ENCODE data around the gene COPZ2. TPM values are rescaled to one million over a fixed set of nuclear protein-coding genes. Genes with fewer than 3 reads are reported as not detected.

COPZ2 gene
- total and polyA plus RNA-seq, 2 donors (not counting 1 experiment from before 2014, with no cell fraction given): 1.0 to 2.3 TPM

DNA sequence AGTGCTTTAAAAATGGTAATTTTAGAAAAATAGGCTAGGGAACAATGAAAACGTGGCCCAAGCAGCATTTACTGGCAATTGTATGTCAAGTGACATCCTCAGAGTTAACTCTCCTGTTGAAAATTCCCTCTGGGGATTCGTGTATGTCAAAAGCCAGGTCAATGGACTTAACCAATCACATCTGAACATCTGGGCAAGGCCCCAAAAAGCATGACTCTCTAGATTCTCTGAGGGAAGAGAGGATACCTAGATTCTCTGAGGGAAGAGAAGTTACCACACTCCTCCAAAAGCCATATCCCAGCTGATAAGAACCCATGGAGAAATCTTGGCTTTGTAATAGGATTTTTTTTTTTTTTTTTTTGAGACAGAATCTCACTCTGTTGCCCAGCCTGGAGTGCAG lies 34.1 kb upstream of the COPZ2 start:
- no CpG with 5 or more reads among the region's 2 CpGs for WGBS (ENCODE audit: insufficient coverage)
- intact Hi-C loops (cut with micrococcal nuclease): no loop called here

DNA sequence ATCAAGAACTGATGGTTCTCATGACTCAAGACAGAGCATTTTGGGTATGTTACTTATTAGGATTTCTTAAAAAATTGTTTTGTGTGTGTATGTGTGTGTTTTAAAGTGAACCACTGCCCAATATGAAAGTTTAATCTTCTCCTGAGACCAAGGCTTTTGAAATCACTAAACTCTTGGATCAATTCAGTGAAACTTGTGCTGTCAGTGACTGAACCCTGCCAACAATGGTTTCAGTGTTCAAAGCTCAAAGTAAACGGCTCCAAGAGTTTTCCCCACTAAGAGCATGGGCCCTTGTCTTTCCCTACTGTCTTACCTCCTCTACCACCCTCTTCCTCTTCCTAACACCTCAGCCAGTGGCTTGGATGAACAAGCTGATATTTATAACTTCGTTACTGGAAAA lies 32.6 kb upstream of the COPZ2 start:
- no peaks in the 10 kb centered on the region for H3K9me3 Mint-ChIP-seq (ENCODE audit: insufficient read depth)
- H3K36me3 ChIP-seq (replicated peaks in 1 of 2; ENCODE audit: control extremely low read depth in 1 of 2, control insufficient read depth in 1 of 2, extremely low read depth in 1 of 2, insufficient read depth in 2 of 2, low read length in 1 of 2): peaks cover 19 to 35% of the 10 kb centered on the region in 2 experiments

More for the DNA sequence above, 34.1 kb upstream of the COPZ2 start:
- Histone ChIP-seq H3K79me2 (ENCODE audit: control insufficient read depth, insufficient read depth, low read length) (no peaks in the 10 kb centered on the region), H3K4me3 (ENCODE audit: control extremely low read depth in 1 of 5, extremely low read depth in 1 of 5, insufficient read depth in 1 of 5, low read depth in 2 of 5, low read length in 4 of 5) (no peak overlapping the region), H3K9me3 (ENCODE audit: control extremely low read depth in 1 of 3, control insufficient read depth in 2 of 3, insufficient read depth in 1 of 3, low read length in 2 of 3) (no peaks in the 10 kb centered on the region), H3K27me3 (replicated peaks in 1 of 4; ENCODE audit: control extremely low read depth in 1 of 4, control insufficient read depth in 3 of 4, insufficient read depth in 4 of 4, low read length in 3 of 4) (no peaks in the 10 kb centered on the region), H3K4me2 (replicated peaks; ENCODE audit: low read depth, low read length, poor library complexity, severe bottlenecking) (no peak overlapping the region), H3K36me3 (replicated peaks in 1 of 2; ENCODE audit: control extremely low read depth in 1 of 2, control insufficient read depth in 1 of 2, extremely low read depth in 1 of 2, insufficient read depth in 2 of 2, low read length in 1 of 2) (peaks cover 15 to 36% of the 10 kb centered on the region in 2 experiments), H2AFZ (ENCODE audit: insufficient read depth, low read depth, low read length, poor library complexity, severe bottlenecking) (no peak overlapping the region), H3K4me1 (ENCODE audit: control insufficient read depth in 2 of 2, insufficient read depth in 2 of 2, low read length in 2 of 2) (no peaks in the 10 kb centered on the region), H3K27ac (ENCODE audit: low read length in 2 of 2) (no peak overlapping the region), H3K9ac (ENCODE audit: low read length) (no peak overlapping the region), H4K20me1 (ENCODE audit: control insufficient read depth, insufficient read depth, low read length, poor library complexity, severe bottlenecking) (peaks cover 5% of the 10 kb centered on the region)
- Mint-ChIP-seq H3K4me1 (no peaks in the 10 kb centered on the region), H3K27ac (no peak overlapping the region), H3K4me3 (no peak overlapping the region), H3K27me3 (no peaks in the 10 kb centered on the region), H3K9me3 (ENCODE audit: insufficient read depth) (no peaks in the 10 kb centered on the region)
- no peak for TF ChIP-seq EZH2 (IDR thresholded peaks at IDR 0.05; ENCODE audit: borderline replicate concordance, insufficient read depth, low read depth, low read length, poor library complexity, severe bottlenecking)
- TF ChIP-seq, protein P1, sequence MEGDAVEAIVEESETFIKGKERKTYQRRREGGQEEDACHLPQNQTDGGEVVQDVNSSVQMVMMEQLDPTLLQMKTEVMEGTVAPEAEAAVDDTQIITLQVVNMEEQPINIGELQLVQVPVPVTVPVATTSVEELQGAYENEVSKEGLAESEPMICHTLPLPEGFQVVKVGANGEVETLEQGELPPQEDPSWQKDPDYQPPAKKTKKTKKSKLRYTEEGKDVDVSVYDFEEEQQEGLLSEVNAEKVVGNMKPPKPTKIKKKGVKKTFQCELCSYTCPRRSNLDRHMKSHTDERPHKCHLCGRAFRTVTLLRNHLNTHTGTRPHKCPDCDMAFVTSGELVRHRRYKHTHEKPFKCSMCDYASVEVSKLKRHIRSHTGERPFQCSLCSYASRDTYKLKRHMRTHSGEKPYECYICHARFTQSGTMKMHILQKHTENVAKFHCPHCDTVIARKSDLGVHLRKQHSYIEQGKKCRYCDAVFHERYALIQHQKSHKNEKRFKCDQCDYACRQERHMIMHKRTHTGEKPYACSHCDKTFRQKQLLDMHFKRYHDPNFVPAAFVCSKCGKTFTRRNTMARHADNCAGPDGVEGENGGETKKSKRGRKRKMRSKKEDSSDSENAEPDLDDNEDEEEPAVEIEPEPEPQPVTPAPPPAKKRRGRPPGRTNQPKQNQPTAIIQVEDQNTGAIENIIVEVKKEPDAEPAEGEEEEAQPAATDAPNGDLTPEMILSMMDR (IDR thresholded peaks at IDR 0.05): no peak
- POLR2A ChIA-PET: interaction anchor here (0.7 kb wide), 1 partner anchor 1901 kb away, joined by 7 read pairs; no protein-coding TSS in a partner anchor
- DNase-seq: no peak
- CTCF ChIA-PET: interaction anchor here (0.6 to 12.6 kb wide), 7 partner anchors 36 to 895 kb away, joined by 3 to 228 read pairs (median 4); no protein-coding TSS in a partner anchor
- ATAC-seq (ENCODE audit: low read depth): no peak

More for the DNA sequence above, 32.6 kb upstream of the COPZ2 start:
- Histone ChIP-seq H3K27ac (ENCODE audit: low read length in 2 of 2) (no peak overlapping the region), H4K20me1 (ENCODE audit: control insufficient read depth, insufficient read depth, low read length, poor library complexity, severe bottlenecking) (peaks cover 5% of the 10 kb centered on the region), H3K4me1 (ENCODE audit: control insufficient read depth in 2 of 2, insufficient read depth in 2 of 2, low read length in 2 of 2) (no peaks in the 10 kb centered on the region), H3K79me2 (ENCODE audit: control insufficient read depth, insufficient read depth, low read length) (no peaks in the 10 kb centered on the region), H3K4me2 (replicated peaks; ENCODE audit: low read depth, low read length, poor library complexity, severe bottlenecking) (no peak overlapping the region), H3K27me3 (replicated peaks in 1 of 4; ENCODE audit: control extremely low read depth in 1 of 4, control insufficient read depth in 3 of 4, insufficient read depth in 4 of 4, low read length in 3 of 4) (no peaks in the 10 kb centered on the region), H3K9ac (ENCODE audit: low read length) (no peak overlapping the region), H3K9me3 (ENCODE audit: control extremely low read depth in 1 of 3, control insufficient read depth in 2 of 3, insufficient read depth in 1 of 3, low read length in 2 of 3) (no peaks in the 10 kb centered on the region), H2AFZ (ENCODE audit: insufficient read depth, low read depth, low read length, poor library complexity, severe bottlenecking) (no peak overlapping the region), H3K4me3 (ENCODE audit: control extremely low read depth in 1 of 5, extremely low read depth in 1 of 5, insufficient read depth in 1 of 5, low read depth in 2 of 5, low read length in 4 of 5) (no peak overlapping the region)
- no peak for DNase-seq
- no peaks in the 10 kb centered on the region for H3K4me1 Mint-ChIP-seq
- WGBS (ENCODE audit: insufficient coverage): 67% methylated on average over 1 of the region's 2 CpGs
- no peak overlapping the region for H3K27ac Mint-ChIP-seq
- ChIA-PET POLR2A (no interaction called here), CTCF (interaction anchor here (0.6 to 1.3 kb wide), 4 partner anchors 14 to 45 kb away, joined by 3 to 7 read pairs (median 3); no protein-coding TSS in a partner anchor)
- intact Hi-C loops (cut with micrococcal nuclease): no loop called here
- TF ChIP-seq, protein P1 (IDR thresholded peaks at IDR 0.05): no peak
- TF ChIP-seq EZH2 (IDR thresholded peaks at IDR 0.05; ENCODE audit: borderline replicate concordance, insufficient read depth, low read depth, low read length, poor library complexity, severe bottlenecking): no peak
- ATAC-seq (ENCODE audit: low read depth): no peak
- no peak overlapping the region for H3K4me3 Mint-ChIP-seq
- H3K27me3 Mint-ChIP-seq: no peaks in the 10 kb centered on the region
